ENCODE measurements around the gene GRAMD2A. TPM values are rescaled to one million over a fixed set of nuclear protein-coding genes. Genes with fewer than 3 reads are reported as not detected.

GRAMD2A gene
- total RNA-seq, 1 donor from 2014 or later: not detected

GRCh38 chr15:72139667-72140066 lies 57.9 kb downstream of the GRAMD2A start:
- TF ChIP-seq, protein P1, sequence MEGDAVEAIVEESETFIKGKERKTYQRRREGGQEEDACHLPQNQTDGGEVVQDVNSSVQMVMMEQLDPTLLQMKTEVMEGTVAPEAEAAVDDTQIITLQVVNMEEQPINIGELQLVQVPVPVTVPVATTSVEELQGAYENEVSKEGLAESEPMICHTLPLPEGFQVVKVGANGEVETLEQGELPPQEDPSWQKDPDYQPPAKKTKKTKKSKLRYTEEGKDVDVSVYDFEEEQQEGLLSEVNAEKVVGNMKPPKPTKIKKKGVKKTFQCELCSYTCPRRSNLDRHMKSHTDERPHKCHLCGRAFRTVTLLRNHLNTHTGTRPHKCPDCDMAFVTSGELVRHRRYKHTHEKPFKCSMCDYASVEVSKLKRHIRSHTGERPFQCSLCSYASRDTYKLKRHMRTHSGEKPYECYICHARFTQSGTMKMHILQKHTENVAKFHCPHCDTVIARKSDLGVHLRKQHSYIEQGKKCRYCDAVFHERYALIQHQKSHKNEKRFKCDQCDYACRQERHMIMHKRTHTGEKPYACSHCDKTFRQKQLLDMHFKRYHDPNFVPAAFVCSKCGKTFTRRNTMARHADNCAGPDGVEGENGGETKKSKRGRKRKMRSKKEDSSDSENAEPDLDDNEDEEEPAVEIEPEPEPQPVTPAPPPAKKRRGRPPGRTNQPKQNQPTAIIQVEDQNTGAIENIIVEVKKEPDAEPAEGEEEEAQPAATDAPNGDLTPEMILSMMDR (IDR thresholded peaks at IDR 0.05): no peak
- no peak overlapping the region for H3K4me3 Mint-ChIP-seq
- H3K4me1 Mint-ChIP-seq: peaks cover 15% of the 10 kb centered on the region
- CTCF ChIA-PET: interaction anchor here (1.4 kb wide), 1 partner anchor 16 kb away, joined by 3 read pairs; no protein-coding TSS in a partner anchor
- POLR2A ChIA-PET: no interaction called here
- H3K27ac Mint-ChIP-seq: no peak overlapping the region
- ATAC-seq (ENCODE audit: low read depth) (no peak), DNase-seq (no peak)
- intact Hi-C loops (cut with micrococcal nuclease): no loop called here
- H3K9me3 Mint-ChIP-seq: no peaks in the 10 kb centered on the region
- H3K36me3 Mint-ChIP-seq (ENCODE audit: low read depth): no peaks in the 10 kb centered on the region
- H3K27me3 Mint-ChIP-seq: no peaks in the 10 kb centered on the region

- H3K27me3 Mint-ChIP-seq: no peaks in the 10 kb centered on the region
- no peak overlapping the region for H3K27ac Mint-ChIP-seq
- intact Hi-C loops (cut with micrococcal nuclease): no loop called here
- ChIA-PET POLR2A (no interaction called here), CTCF (no interaction called here)
- H3K9me3 Mint-ChIP-seq: no peaks in the 10 kb centered on the region
- no peaks in the 10 kb centered on the region for H3K36me3 Mint-ChIP-seq (ENCODE audit: low read depth)
- no peak overlapping the region for H3K4me3 Mint-ChIP-seq
- DNase-seq (no peak), ATAC-seq (ENCODE audit: low read depth) (no peak)
- TF ChIP-seq, protein P1 (IDR thresholded peaks at IDR 0.05): no peak
- peaks cover 10% of the 10 kb centered on the region for H3K4me1 Mint-ChIP-seq
Measured at GRCh38 chr15:72136170-72137051, 61.2 kb downstream of the GRAMD2A start.

GRCh38 chr15:72135719-72136118 lies 61.9 kb downstream of the GRAMD2A start:
- Mint-ChIP-seq H3K4me1 (peaks cover 3% of the 10 kb centered on the region), H3K9me3 (no peaks in the 10 kb centered on the region), H3K27me3 (no peaks in the 10 kb centered on the region), H3K4me3 (no peak overlapping the region), H3K36me3 (ENCODE audit: low read depth) (no peaks in the 10 kb centered on the region), H3K27ac (no peak overlapping the region)
- ChIA-PET CTCF (no interaction called here), POLR2A (no interaction called here)
- DNase-seq (no peak), ATAC-seq (ENCODE audit: low read depth) (no peak)
- intact Hi-C loops (cut with micrococcal nuclease): no loop called here
- TF ChIP-seq, protein P1 (IDR thresholded peaks at IDR 0.05): no peak

GRCh38 chr15:72133211-72133610 lies 64.4 kb downstream of the GRAMD2A start:
- TF ChIP-seq, protein P1 (IDR thresholded peaks at IDR 0.05): no peak
- Mint-ChIP-seq H3K27me3 (no peaks in the 10 kb centered on the region), H3K4me1 (no peaks in the 10 kb centered on the region), H3K4me3 (no peak overlapping the region), H3K27ac (no peak overlapping the region), H3K9me3 (no peaks in the 10 kb centered on the region), H3K36me3 (ENCODE audit: low read depth) (no peaks in the 10 kb centered on the region)
- ChIA-PET CTCF (interaction anchor here (0.6 kb wide), 1 partner anchor 354 kb away, joined by 3 read pairs; no protein-coding TSS in a partner anchor), POLR2A (no interaction called here)
- DNase-seq (no peak), ATAC-seq (ENCODE audit: low read depth) (no peak)
- intact Hi-C loops (cut with micrococcal nuclease): no loop called here

- Mint-ChIP-seq H3K27me3 (no peaks in the 10 kb centered on the region), H3K4me3 (no peak overlapping the region), H3K27ac (no peak overlapping the region), H3K4me1 (no peaks in the 10 kb centered on the region), H3K36me3 (ENCODE audit: low read depth) (no peaks in the 10 kb centered on the region), H3K9me3 (no peaks in the 10 kb centered on the region)
- ChIA-PET CTCF (no interaction called here), POLR2A (no interaction called here)
- DNase-seq (no peak), ATAC-seq (ENCODE audit: low read depth) (no peak)
- TF ChIP-seq, protein P1 (IDR thresholded peaks at IDR 0.05): no peak
- intact Hi-C loops (cut with micrococcal nuclease): no loop called here
Measured at GRCh38 chr15:72131922-72132321, 65.7 kb downstream of the GRAMD2A start.
